BLaER1 (cell line): ENCODE measurements around the gene PXYLP1.
"Not testable (repeated sequence)": the region's sequence is repeated elsewhere in the genome, so short reads cannot be mapped to it uniquely, and the experiment has no call there.

Source experiments
- H3K27ac ChIP-seq: shearing (Covaris generic); formaldehyde crosslinking; 2 replicates; pipeline ENCODE4 v1.8.1; 2022
- H3K27me3 ChIP-seq: shearing (Covaris generic); formaldehyde crosslinking; 2 replicates; pipeline ENCODE4 v1.8.1; 2022
- H3K36me3 ChIP-seq: shearing (Covaris generic); formaldehyde crosslinking; 2 replicates; pipeline ENCODE4 v1.8.1; 2022
- H3K4me1 ChIP-seq: shearing (Covaris generic); formaldehyde crosslinking; 2 replicates; pipeline ENCODE4 v1.8.1; 2022
- H3K4me2 ChIP-seq: shearing (Covaris generic); formaldehyde crosslinking; 2 replicates; pipeline ENCODE4 v1.8.1; 2022
- H3K4me3 ChIP-seq: shearing (Covaris generic); formaldehyde crosslinking; 2 replicates; pipeline ENCODE4 v1.8.1; 2022
- H3K9ac ChIP-seq: shearing (Covaris generic); formaldehyde crosslinking; 2 replicates; pipeline ENCODE4 v1.8.1; 2022
- H3K9me3 ChIP-seq: shearing (Covaris generic); formaldehyde crosslinking; 2 replicates; pipeline ENCODE4 v1.8.1; 2022
- H4K20me1 ChIP-seq: shearing (Covaris generic); formaldehyde crosslinking; 2 replicates; pipeline ENCODE4 v1.8.1; 2022
- Cebpa-rat ChIP-seq: shearing (Covaris generic); IDR thresholded peaks from 2 replicates; pipeline ENCODE4 v1.8.1; 2022

The PXYLP1 gene

GRCh38 chr3:141312354-141313092 lies 80.9 kb downstream of the PXYLP1 start:
- Histone ChIP-seq H3K9me3 (no peaks in the 10 kb centered on the region), H3K4me1 (peaks cover 14% of the 10 kb centered on the region), H3K9ac (peak overlapping the region; percentile 75), H3K27me3 (no peaks in the 10 kb centered on the region), H4K20me1 (no peaks in the 10 kb centered on the region), H3K36me3 (no peaks in the 10 kb centered on the region), H3K4me3 (peak overlapping the region; percentile 78), H3K4me2 (peak overlapping the region; percentile 88), H3K27ac (peak overlapping the region; percentile 86)
- TF ChIP-seq Cebpa-rat: no peak

GRCh38 chr3:141313093-141313683 lies 81.6 kb downstream of the PXYLP1 start:
- H4K20me1 ChIP-seq: no peaks in the 10 kb centered on the region
- no peak overlapping the region for H3K4me2 ChIP-seq
- no peak overlapping the region for H3K27ac ChIP-seq
- no peaks in the 10 kb centered on the region for H3K36me3 ChIP-seq
- no peak overlapping the region for H3K9ac ChIP-seq
- H3K9me3 ChIP-seq: 0 out of 2 replicates have a peak, but pooled peaks cover 4% of the 10 kb centered on the region
- H3K27me3 ChIP-seq: no peaks in the 10 kb centered on the region
- TF ChIP-seq Cebpa-rat: no peak
- peaks cover 14% of the 10 kb centered on the region for H3K4me1 ChIP-seq
- H3K4me3 ChIP-seq: no peak overlapping the region

DNA sequence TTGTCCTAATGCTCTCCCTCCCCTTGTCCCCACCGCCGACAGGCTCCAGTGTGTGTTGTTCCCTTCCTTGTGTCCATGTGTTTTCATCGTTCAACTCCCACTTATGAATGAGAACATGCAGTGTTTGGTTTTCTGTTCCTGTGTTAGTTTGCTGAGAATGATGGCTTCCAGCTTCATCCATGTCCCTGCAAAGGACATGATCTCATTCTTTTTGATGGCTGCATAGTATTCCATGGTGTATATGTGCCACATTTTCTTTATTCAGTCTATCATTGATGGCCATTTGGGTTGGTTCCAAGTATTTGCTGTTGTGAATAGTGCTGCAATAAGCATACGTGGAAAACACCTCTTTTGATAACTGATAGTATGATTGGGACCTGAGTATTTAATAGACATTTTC lies 82.8 kb downstream of the PXYLP1 start:
- H3K27ac ChIP-seq, H4K20me1 ChIP-seq, H3K36me3 ChIP-seq, H3K4me2 ChIP-seq, H3K27me3 ChIP-seq, H3K9me3 ChIP-seq, H3K4me3 ChIP-seq, H3K9ac ChIP-seq: not testable (repeated sequence)
- H3K4me1 ChIP-seq: peaks cover 14% of the 10 kb centered on the region

DNA sequence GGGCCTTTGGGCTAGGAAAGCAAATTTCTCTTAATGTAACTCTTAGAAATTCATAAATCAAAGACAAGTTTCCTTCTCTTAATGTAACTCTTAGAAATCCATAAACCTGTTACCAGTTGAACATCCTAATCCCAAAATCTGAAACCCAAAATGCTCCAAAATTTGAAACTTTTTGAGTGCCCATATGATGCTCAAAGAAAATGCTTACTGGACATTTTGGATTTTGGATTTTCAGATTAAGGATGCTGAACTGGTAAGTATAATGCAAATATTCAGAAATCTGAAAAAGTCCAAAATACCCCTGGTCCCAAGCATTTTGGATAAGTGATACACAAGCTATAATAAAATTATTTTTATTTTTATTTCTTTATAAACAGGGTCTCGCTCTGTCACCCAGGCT lies 85.2 kb downstream of the PXYLP1 start:
- Histone ChIP-seq H4K20me1 (no peaks in the 10 kb centered on the region), H3K9me3 (0 out of 2 replicates have a peak, but pooled peaks cover 7% of the 10 kb centered on the region), H3K4me1 (peaks cover 10% of the 10 kb centered on the region), H3K27me3 (no peaks in the 10 kb centered on the region), H3K4me2 (no peak overlapping the region), H3K36me3 (no peaks in the 10 kb centered on the region), H3K4me3 (no peak overlapping the region), H3K27ac (no peak overlapping the region), H3K9ac (no peak overlapping the region)
- TF ChIP-seq Cebpa-rat: no peak

DNA sequence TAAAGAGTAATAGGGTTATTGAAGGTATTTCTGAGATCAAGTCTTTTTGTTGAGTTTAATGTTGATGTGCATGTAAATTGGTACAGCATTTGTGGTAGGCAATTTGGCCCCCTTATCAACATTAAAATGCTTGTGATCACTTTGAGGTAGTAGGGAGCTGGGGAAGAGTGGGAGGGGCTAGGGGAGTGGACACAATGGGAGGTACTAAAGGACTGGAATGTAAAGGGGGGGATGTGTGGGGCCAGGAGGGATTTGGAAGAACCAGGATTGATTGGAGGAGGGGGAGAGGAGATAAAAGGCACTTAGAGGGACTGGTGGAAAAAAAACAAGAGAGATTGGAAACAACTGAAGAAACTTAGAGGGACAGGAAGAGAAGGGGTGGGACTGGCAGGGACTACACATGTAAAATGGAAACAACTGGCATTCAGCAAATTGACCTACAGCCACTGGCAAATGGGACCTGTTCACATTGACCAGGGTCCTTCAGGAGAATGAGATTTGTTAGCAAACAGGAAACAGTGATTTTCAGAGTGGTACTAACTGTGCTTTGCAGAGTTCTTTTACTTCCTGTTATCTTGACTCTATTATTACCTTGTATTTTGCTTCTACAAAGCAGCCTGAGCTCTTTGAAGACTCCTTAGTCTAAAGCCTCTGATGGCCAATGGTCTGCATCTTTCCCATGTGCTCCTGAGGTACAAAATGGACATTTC lies 88.9 kb downstream of the PXYLP1 start:
- no peak overlapping the region for H3K9ac ChIP-seq
- H3K9me3 ChIP-seq: 0 out of 2 replicates have a peak, but pooled peaks cover 7% of the 10 kb centered on the region
- H3K4me1 ChIP-seq: no peaks in the 10 kb centered on the region; the same call in 1 of the 2 replicates
- no peak for TF ChIP-seq Cebpa-rat
- no peak overlapping the region for H3K4me3 ChIP-seq
- H3K27me3 ChIP-seq: no peaks in the 10 kb centered on the region
- H4K20me1 ChIP-seq: no peaks in the 10 kb centered on the region
- H3K4me2 ChIP-seq: no peak overlapping the region
- H3K36me3 ChIP-seq: no peaks in the 10 kb centered on the region
- no peak overlapping the region for H3K27ac ChIP-seq

GRCh38 chr3:141321109-141321497 lies 89.5 kb downstream of the PXYLP1 start:
- Histone ChIP-seq H3K9me3 (0 out of 2 replicates have a peak, but pooled peaks cover 7% of the 10 kb centered on the region), H3K9ac (no peak overlapping the region), H3K36me3 (no peaks in the 10 kb centered on the region), H3K4me1 (no peaks in the 10 kb centered on the region; the same call in 1 of the 2 replicates), H4K20me1 (no peaks in the 10 kb centered on the region), H3K4me2 (no peak overlapping the region), H3K27ac (no peak overlapping the region), H3K27me3 (no peaks in the 10 kb centered on the region), H3K4me3 (no peak overlapping the region)
- TF ChIP-seq Cebpa-rat: no peak

GRCh38 chr3:141323936-141324704 lies 92.5 kb downstream of the PXYLP1 start:
- Histone ChIP-seq H3K27me3 (no peaks in the 10 kb centered on the region), H3K27ac (no peak overlapping the region), H3K36me3 (no peaks in the 10 kb centered on the region), H3K9ac (no peak overlapping the region), H3K4me2 (no peak overlapping the region), H3K9me3 (no peaks in the 10 kb centered on the region), H4K20me1 (no peaks in the 10 kb centered on the region), H3K4me3 (no peak overlapping the region), H3K4me1 (no peaks in the 10 kb centered on the region; the same call in 1 of the 2 replicates)
- TF ChIP-seq Cebpa-rat: no peak

DNA sequence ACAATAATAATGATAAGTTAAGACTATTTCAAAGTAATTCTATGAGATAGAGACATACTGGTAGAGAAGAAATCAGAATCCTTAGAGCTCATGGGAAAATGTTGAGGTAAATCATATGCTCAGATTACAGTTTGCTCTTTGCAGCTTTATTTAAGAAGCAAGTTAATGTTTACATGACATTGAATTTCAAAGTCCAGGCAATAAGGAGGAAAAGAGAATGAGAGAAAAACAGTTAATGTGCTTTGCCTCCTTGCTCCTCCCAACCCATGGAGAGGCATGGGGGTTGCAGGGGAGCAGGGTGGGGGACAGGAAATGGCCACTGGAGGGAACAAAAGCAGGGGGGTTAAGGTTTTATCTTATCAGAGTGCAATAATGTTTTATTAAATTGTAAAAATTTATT lies 94.5 kb downstream of the PXYLP1 start:
- Histone ChIP-seq H3K27me3 (no peaks in the 10 kb centered on the region), H4K20me1 (no peaks in the 10 kb centered on the region), H3K9ac (no peak overlapping the region), H3K36me3 (no peaks in the 10 kb centered on the region), H3K4me2 (no peak overlapping the region), H3K4me3 (no peak overlapping the region), H3K9me3 (no peaks in the 10 kb centered on the region), H3K4me1 (peaks cover under 1% of the 10 kb centered on the region; the same call in 1 of the 2 replicates), H3K27ac (no peak overlapping the region)
- TF ChIP-seq Cebpa-rat: no peak

DNA sequence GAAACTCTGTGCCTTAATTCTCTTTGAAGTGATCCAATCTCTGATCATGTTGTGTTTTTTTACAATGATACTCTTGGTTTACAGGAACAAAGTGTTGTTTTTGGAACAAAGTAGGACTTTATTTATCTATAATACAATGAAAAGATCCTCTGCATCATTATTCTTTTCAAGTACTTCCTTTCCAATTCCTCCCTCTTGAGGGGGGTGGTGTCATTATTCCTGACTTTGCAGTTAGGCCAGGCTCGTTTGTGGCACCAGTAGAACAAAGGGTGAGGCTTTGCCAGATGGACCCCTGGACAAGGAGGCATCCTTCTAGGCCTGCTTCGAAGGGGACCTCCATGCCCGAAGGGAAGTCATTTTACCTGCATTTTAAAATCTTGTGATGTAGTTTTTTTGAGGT lies 95.0 kb downstream of the PXYLP1 start:
- Histone ChIP-seq H4K20me1 (no peaks in the 10 kb centered on the region), H3K4me1 (peaks cover 6% of the 10 kb centered on the region), H3K27me3 (no peaks in the 10 kb centered on the region), H3K9me3 (no peaks in the 10 kb centered on the region), H3K27ac (no peak overlapping the region), H3K4me2 (no peak overlapping the region), H3K9ac (no peak overlapping the region), H3K4me3 (no peak overlapping the region), H3K36me3 (no peaks in the 10 kb centered on the region)
- TF ChIP-seq Cebpa-rat: no peak
